CD4-positive, alpha-beta memory T cell (primary cell): ENCODE measurements around the gene CPPED1. TPM values are rescaled to one million over a fixed set of nuclear protein-coding genes. Genes with fewer than 3 reads are reported as not detected.

Experiments
- microRNA-seq: library from miRNA; unstranded; fragments of <30 nt; microRNA quantifications from one replicate; pipeline ENCODE4 v1.2.0, GENCODE V29; 2021; ENCODE audit warnings: borderline replicate concordance, borderline number of aligned reads, borderline microRNAs expressed, mixed read lengths
- polyA plus RNA-seq, 2 donors: library from polyadenylated mRNA; unstranded; fragments of 300-500 nt; fragmentation: Illumina TruSeq; gene quantifications; one replicate each; pipeline ENCODE4 v1.2.3, GENCODE V29; 2021
- total RNA-seq, 2 experiments: library from RNA; stranded (reverse); gene quantifications; one replicate each; pipeline ENCODE4 v1.2.3, GENCODE V29; 2021

The CPPED1 gene
- total and polyA plus RNA-seq, 4 experiments from 2014 or later: 7.6 to 12.2 (median 8.9) TPM

Small RNA genes within 50 kb of the gene (microRNA-seq; reads per million reads assigned to microRNA genes)
- not detected for gene MIR4718

Other genes with a start within 250 kb of the CPPED1 start
- not detected for gene SHISA9, start 97.7 kb upstream of the CPPED1 start, total RNA-seq
- not detected for gene SHISA9, start 97.7 kb upstream of the CPPED1 start, polyA plus RNA-seq